Fibroblast of mammary gland (primary cell): ENCODE results near the gene SAG.

Experiments used
- DNase-seq: peaks from one replicate; pipeline ENCODE4 v3.0.0-alpha.2; 2010; ENCODE audit warnings: low read depth
- H3K4me3 ChIP-seq: 2 replicates; pipeline ENCODE4 v1.5.1; 2011; ENCODE audit warnings: low read depth, mild to moderate bottlenecking, low read length, moderate library complexity; ENCODE audit not compliant: control insufficient read depth
- CTCF ChIP-seq: conservative IDR thresholded peaks from 2 replicates; pipeline ENCODE4 v1.5.1; 2011; ENCODE audit warnings: low read depth, low read length, inconsistent platforms; ENCODE audit not compliant: control insufficient read depth, insufficient read depth

SAG gene

DNA sequence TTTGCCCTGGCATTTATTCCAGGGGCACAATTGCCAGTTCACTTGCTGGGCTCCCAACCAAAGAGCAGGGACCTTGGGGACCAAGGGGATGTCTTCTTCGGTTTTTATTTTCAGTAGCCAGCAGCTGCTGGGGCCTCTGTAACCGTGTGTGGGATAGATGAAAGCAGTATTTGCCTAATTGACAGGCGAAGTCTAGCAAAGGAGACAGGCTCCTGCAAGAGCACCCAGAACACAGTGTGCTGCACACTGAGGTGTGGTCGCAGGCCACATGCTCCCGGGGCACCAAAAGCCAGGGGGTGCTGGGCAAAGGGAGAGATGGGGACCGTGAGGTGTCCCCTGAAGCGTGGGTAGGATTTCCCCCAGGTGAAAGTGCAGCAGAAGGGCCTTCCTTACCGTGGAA lies 5.3 kb downstream of the SAG start:
- no peak for TF ChIP-seq CTCF
- no peak overlapping the region for H3K4me3 ChIP-seq
- DNase-seq = no peak

DNA sequence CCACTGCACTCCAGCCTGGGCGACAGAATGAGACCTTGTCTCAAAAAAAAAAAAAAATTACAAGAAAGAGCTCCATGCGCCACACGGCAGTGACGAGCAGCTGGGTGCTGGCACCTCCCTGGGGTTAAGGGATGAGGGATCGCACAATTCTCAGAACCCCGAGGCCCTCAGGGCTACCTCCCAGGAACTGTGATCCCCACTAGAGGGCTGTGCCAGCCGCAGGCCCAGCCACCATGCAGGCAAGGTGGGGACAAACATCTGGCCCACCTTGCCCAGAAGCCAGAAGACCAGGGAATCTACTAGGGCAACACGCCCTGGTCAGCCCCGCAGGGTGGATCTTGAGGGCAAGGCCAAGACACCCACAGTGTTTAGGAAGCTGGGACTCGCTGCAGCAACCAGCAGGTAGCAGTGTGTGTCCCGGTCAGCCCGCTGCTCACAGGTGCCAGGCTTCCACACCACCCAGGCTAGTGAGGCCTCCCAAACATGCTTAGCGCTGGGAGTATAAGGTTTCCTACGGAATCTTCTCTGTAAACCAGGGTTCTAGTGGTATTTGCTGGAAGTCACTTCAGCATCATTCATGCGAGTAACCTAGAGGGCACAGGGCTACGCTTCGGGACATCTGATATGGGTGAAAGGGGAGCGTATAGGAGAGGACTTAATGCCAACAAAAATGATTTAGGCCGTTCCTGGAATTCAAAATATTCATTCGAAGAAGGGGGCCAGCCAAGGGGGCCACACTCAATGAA lies 6.7 kb downstream of the SAG start:
- TF ChIP-seq CTCF = no peak
- no peak overlapping the region for H3K4me3 ChIP-seq
- no peak for DNase-seq

DNA sequence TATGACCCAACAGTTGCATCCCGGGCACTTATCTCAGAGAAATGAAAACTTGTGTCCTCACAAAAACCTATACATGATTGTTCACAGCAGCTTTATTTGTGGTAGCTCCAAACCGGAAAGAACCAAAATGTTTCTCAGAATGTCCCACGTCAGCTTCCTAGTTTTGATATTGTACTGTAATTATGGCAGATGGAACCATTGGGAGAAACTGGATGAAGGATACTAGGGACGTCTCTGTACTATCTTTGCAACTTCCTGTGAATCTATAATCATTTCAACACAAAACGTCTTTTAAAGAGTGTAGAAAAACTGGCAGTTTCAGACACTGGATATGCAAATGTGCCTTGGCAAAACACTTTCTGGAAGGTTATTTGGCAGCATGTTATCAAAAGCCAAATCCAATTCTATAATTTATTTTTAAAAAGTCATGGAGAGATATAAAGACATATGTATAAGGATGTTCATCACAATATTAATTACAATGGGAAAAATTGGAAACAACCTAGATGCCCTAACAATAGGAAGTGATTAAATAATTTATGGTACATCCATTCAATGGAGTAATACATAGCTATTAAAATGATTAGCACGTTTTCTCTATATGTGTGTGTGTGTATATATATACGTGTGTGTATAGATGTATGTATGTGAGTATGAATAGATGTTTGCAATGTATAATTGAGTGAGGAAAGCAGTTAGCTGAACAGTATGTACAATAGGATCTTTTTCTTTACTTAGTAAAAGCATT lies 9.8 kb downstream of the SAG start:
- no peak for DNase-seq
- TF ChIP-seq CTCF = no peak
- no peak overlapping the region for H3K4me3 ChIP-seq

DNA sequence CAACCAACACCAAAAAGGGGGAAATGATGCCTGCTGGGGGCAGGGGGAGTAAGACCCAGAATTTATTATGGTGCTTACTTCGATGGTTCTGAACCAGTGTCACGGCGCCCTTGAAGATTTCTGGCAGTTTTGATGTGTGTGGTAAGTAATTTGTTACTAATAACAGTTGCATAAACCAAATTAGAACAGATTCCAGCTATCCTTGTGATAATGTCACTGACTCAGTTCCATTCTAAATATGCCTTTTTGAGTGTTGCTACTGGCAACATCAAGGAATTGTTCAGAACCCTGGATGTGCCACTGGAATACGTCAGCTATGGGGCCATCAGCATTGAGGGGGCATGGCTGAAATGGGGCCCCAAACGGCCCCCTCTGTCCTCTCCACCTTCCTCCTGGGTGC lies 11.6 kb downstream of the SAG start:
- H3K4me3 ChIP-seq = no peak overlapping the region
- no peak for DNase-seq
- TF ChIP-seq CTCF = no peak

GRCh38 chr2:233320470-233320869 lies 12.9 kb downstream of the SAG start:
- H3K4me3 ChIP-seq = no peak overlapping the region
- TF ChIP-seq CTCF = no peak
- DNase-seq = no peak

GRCh38 chr2:233321166-233321565 lies 13.6 kb downstream of the SAG start:
- TF ChIP-seq CTCF = no peak
- no peak overlapping the region for H3K4me3 ChIP-seq
- DNase-seq = no peak

GRCh38 chr2:233323851-233324250 lies 16.2 kb downstream of the SAG start:
- no peak for DNase-seq
- TF ChIP-seq CTCF = no peak
- no peak overlapping the region for H3K4me3 ChIP-seq
